ENCODE measurements around the gene SPATA25.
A peak's percentile ranks its signal among the peaks of the same experiment; 100 is the strongest.
"Not testable (repeated sequence)": the region's sequence is repeated elsewhere in the genome, so short reads cannot be mapped to it uniquely, and the experiment has no call there.

SPATA25 gene, protein sequence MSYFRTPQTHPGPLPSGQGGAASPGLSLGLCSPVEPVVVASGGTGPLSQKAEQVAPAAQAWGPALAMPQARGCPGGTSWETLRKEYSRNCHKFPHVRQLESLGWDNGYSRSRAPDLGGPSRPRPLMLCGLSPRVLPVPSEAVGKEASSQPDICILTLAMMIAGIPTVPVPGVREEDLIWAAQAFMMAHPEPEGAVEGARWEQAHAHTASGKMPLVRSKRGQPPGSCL

DNA sequence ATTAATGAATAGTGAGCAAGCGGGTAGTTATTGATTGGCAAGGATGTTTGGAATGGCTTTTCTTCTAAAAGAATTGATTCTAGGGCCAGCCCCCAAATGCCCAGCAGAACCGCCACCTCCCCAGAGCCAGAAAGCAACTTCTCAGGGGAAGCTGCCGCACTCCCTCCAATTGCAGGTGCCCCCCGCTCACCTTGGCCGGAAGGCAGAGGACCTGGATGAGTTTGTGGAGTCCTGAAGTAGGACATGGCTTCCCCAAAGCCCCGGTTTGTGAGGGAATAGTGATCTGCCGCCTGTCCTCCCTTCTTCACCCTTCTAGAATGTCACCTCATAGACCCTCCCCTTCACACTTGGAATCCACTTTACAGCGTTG is at the start of gene SPATA25:
TSS of gene SPATA25 (minus strand) at position 277 of the 370 bp plus-strand sequence. CDS start at position 245, 32 bp downstream.
- no peak for TF ChIP-seq ZFX (IDR thresholded peaks at IDR 0.05; ENCODE audit: borderline replicate concordance)
- TF ChIP-seq, protein P1, sequence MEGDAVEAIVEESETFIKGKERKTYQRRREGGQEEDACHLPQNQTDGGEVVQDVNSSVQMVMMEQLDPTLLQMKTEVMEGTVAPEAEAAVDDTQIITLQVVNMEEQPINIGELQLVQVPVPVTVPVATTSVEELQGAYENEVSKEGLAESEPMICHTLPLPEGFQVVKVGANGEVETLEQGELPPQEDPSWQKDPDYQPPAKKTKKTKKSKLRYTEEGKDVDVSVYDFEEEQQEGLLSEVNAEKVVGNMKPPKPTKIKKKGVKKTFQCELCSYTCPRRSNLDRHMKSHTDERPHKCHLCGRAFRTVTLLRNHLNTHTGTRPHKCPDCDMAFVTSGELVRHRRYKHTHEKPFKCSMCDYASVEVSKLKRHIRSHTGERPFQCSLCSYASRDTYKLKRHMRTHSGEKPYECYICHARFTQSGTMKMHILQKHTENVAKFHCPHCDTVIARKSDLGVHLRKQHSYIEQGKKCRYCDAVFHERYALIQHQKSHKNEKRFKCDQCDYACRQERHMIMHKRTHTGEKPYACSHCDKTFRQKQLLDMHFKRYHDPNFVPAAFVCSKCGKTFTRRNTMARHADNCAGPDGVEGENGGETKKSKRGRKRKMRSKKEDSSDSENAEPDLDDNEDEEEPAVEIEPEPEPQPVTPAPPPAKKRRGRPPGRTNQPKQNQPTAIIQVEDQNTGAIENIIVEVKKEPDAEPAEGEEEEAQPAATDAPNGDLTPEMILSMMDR (IDR thresholded peaks at IDR 0.05) = no peak
- no peak within 1 kb of the TSS for H3K27ac ChIP-seq

DNA sequence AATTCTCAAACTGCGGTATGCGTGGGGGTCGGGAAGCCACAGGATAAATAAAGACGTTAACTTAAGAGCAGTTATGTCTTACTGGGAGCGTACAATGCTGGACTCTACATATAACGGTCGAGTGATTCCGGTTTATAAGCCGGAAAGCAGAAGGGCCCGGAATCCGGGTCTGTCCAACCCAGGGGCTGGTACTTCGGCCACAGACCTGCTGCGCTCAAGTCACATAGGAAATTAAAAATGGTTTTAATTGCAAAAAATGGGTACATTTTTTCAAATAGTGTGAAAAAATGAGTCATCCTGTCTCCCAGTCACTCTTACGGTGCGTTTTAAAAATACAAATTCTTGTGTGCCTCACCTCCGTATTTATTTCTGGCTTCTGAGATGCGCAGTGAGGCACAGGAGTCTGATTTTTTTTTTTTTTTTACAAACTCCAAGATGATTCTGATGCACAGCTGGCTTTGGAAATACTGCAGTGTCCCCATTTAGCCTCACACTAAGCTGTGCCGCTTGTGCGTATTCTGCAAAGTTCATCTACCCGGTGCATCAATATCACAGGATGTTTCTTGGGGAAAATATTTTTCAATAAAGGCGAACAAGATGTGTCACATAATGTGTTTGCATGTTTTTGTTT is 48.1 kb upstream of the SPATA25 start:
- peak overlapping the region; percentile 98 for H3K27ac ChIP-seq
- no peak for TF ChIP-seq ZFX (IDR thresholded peaks at IDR 0.05; ENCODE audit: borderline replicate concordance)
- TF ChIP-seq, protein P1 (IDR thresholded peaks at IDR 0.05) = no peak

DNA sequence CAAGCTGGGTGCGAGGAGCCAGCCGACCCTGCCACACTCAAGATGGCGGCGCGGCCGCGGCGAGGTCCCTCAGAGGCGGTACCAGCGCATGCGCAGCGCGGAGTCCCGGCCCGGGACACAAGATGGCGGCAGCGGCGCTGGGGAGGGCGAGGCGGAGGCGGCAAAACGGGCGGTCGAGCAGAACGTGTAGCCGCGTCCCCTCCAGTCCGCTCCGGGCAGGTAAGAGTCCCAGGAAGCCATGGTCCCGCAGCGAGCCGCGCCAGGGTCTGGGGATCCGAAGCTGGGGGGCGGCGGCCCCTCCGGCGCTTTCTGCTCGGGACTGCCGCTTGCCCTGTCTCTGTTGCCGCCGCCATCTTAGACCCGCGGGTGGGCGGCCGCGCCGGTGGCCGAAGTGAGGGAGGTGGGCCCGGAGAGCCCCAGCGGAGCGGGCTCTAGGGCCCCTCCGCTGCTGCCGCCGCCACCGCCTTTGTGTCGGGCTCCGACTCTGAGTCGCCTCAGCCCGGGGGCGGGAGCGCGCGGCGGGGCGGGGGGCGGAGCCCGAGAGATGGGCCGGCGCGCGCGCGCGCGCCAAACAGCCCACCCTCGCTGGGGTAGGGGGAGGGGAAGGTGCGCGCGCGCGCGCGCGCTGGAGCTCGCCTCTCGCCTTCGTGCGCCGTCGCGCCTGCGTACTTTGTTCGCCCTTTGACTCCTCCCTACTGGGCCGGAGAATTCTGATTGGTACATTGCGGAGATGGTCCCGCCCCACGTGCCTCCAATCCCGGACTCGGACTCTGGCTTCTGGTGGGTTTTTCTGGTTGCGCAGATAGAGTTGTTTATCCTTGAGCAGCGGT is 47.4 kb upstream of the SPATA25 start, which contains the start of gene PCIF1:
TSS of gene PCIF1 (plus strand) at position 98 of the 830 bp plus-strand sequence. CDS start 4,317 bp downstream, outside the sequence.
- H3K27ac ChIP-seq = peak within 1 kb of the TSS; percentile 98
- no peak for TF ChIP-seq ZFX (IDR thresholded peaks at IDR 0.05; ENCODE audit: borderline replicate concordance)
- TF ChIP-seq, protein P1 (IDR thresholded peaks at IDR 0.05) = no peak

DNA sequence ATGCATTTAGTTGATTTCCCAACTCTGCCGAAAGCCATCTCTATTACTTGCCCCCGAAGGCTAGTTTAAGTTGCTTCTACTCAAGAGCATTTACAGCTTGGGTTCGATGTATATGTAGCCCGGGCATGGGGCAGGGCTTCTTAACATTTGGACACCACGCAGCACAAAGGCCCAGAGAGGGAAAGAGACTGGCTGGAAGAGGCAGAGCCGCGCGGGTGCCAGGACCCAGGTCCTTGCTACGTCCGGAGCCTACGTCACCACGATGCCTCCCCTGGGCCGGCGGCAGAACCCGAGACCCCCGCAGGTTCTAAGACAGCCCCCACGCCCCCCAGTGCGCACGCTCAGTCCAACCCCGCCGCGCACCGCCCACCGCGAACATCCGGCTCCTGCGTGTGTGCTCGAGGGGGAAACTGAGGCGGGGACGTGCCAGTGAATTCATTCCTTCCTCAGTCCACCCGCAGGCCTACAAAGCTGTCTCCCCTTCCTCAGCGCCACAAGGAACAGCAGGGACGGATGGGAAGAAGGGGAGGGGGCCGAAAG is 46.7 kb upstream of the SPATA25 start:
- TF ChIP-seq ZFX (IDR thresholded peaks at IDR 0.05; ENCODE audit: borderline replicate concordance) = no peak
- TF ChIP-seq, protein P1 (IDR thresholded peaks at IDR 0.05) = no peak
- H3K27ac ChIP-seq = peak overlapping the region; percentile 98

DNA sequence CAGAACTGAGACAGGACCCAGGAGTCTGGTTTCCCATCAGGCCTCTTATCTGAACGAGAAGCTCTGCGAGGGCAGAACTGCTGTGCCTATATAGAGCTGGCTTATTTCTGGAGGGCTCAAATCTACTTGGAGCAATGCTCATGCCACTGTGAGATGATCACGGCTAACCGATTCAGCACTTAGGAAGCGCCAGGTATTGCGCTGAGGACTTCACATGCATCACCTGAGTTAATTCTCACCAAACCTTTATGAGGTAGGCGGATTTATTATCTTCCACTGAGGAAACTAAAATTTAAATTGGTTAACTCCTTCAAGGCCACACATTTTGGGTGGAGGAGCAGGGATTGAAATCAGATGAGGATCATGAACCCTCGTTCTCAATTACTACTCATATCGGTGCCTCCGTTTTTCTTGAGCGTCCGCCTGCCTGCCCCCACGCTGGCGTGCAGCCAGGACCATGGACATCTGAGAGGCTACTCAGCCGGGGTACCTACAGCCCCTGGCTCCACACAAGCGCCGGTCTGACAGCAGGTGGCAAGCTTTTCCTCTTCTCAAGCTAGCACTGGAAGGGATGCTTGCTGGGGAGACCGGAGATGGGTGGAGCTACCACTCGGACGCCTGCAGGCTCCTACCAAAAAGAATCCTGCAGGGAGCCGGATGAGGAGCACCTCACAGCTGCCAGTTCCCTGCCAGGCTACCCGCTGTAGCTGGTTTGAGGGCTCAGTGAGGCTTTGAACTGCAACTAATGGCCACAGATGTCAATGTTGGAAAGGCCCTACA is 46.0 kb upstream of the SPATA25 start:
- TF ChIP-seq ZFX (IDR thresholded peaks at IDR 0.05; ENCODE audit: borderline replicate concordance) = no peak
- TF ChIP-seq, protein P1 (IDR thresholded peaks at IDR 0.05) = 0 out of 2 replicates have a peak, but pooled peaks have one; percentile 5
- peak overlapping the region; percentile 98 for H3K27ac ChIP-seq

DNA sequence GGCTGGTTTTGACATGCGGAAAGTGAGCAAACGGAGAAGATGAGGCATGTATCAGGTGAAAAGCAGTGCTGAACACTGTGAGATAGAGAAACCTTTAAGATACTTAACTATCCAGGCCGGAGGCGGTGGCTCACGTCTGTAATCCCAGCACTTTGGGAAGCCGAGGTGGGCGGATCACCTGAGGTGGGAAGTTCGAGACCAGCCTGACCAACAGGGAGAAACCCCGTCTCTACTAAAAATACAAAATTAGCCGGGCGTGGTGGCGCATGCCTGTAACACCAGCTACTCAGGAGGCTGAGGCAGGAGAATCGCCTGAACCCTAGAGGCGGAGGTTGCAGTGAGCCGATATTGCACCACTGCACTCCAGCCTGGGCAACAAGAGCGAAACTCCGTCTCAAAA is 44.3 kb upstream of the SPATA25 start:
- H3K27ac ChIP-seq = not testable (repeated sequence)
